ENCODE measurements around the gene WWOX. TPM values are rescaled to one million over a fixed set of nuclear protein-coding genes. Genes with fewer than 3 reads are reported as not detected.

Gene WWOX
- total RNA-seq, 1 experiment from 2014 or later = 28.3 TPM

- Histone ChIP-seq H3K4me3 (ENCODE audit: low read length) (no peak overlapping the region), H3K9ac (ENCODE audit: low read length) (no peak overlapping the region), H3K27me3 (ENCODE audit: low read length) (no peaks in the 10 kb centered on the region), H3K4me1 (ENCODE audit: insufficient read depth, low read length) (peaks cover 20% of the 10 kb centered on the region), H2AFZ (ENCODE audit: low read length) (no peak overlapping the region), H3K9me2 (replicated peaks; ENCODE audit: low read length) (no peaks in the 10 kb centered on the region), H3K4me2 (ENCODE audit: low read length) (no peak overlapping the region), H3K27ac (ENCODE audit: low read length) (no peak overlapping the region), H3F3A (ENCODE audit: low read length, unreplicated experiment) (no peaks in the 10 kb centered on the region), H3K79me2 (ENCODE audit: low read length) (no peaks in the 10 kb centered on the region), H4K20me1 (ENCODE audit: low read length) (no peaks in the 10 kb centered on the region), H3K9me3 (ENCODE audit: low read length) (no peaks in the 10 kb centered on the region), H3K36me3 (ENCODE audit: low read depth, low read length) (no peaks in the 10 kb centered on the region)
- ChIA-PET CTCF (no interaction called here), POLR2A (ENCODE audit: unreplicated experiment) (no interaction called here)
- BruUV-seq (replicated peaks) = no TSS peak
- DNase-seq (no peak), ATAC-seq (no peak)
- TF ChIP-seq EZH2 (IDR thresholded peaks at IDR 0.05; ENCODE audit: low read length, unreplicated experiment) = no peak
- TF ChIP-seq, protein P1, sequence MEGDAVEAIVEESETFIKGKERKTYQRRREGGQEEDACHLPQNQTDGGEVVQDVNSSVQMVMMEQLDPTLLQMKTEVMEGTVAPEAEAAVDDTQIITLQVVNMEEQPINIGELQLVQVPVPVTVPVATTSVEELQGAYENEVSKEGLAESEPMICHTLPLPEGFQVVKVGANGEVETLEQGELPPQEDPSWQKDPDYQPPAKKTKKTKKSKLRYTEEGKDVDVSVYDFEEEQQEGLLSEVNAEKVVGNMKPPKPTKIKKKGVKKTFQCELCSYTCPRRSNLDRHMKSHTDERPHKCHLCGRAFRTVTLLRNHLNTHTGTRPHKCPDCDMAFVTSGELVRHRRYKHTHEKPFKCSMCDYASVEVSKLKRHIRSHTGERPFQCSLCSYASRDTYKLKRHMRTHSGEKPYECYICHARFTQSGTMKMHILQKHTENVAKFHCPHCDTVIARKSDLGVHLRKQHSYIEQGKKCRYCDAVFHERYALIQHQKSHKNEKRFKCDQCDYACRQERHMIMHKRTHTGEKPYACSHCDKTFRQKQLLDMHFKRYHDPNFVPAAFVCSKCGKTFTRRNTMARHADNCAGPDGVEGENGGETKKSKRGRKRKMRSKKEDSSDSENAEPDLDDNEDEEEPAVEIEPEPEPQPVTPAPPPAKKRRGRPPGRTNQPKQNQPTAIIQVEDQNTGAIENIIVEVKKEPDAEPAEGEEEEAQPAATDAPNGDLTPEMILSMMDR (conservative IDR thresholded peaks at IDR 0.05; ENCODE audit: low read depth, low read length) = no peak
- no peak for TF ChIP-seq EZH2phosphoT487 (IDR thresholded peaks at IDR 0.05; ENCODE audit: borderline replicate concordance, low read length)
- intact Hi-C loops (cut with micrococcal nuclease) = no loop called here
Measured at GRCh38 chr16:78180349-78180748, 80.9 kb downstream of the WWOX start.

DNA sequence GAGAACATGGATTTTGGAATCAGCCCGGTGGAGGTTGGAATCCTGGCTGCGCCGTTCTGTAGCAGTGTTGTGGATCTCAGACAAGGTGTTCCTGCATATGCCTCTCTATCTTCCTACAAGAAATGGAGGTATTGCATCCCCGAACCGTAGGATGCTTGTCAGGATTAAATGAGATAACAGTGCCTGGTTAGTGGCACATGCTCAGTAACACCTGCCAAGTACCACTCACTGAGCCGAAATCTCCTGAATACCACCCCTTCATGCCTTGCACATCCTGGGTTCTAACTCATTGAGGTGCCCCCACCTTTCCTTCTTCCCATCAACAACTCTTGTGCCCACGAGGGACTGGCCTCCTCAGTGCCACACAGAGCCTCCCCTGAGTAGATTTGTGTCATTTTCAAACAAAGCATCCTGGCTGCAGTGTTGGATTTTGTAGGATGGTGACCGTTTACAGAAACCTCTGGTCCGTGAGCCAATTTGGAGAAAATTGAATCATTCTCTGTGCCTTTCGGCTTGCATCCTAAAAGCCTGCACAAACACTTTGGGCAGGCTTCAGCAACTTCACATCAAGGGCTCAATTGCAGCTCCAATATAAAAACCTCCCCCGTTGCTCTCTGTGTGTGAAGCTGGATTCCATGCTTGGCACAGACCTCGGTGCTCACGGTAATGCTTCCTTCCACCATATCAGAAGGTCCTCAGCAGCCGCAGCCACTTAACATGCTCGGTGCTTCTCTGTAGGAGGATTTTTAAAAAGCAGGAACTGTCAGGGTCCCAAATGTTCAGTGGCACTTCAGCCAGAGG lies 84.2 kb downstream of the WWOX start:
- Histone ChIP-seq H4K20me1 (ENCODE audit: low read length) (no peaks in the 10 kb centered on the region), H3K4me3 (ENCODE audit: low read length) (peak overlapping the region; percentile 58), H3K36me3 (ENCODE audit: low read depth, low read length) (no peaks in the 10 kb centered on the region), H3K9ac (ENCODE audit: low read length) (peak overlapping the region; percentile 18), H3K9me2 (replicated peaks; ENCODE audit: low read length) (no peaks in the 10 kb centered on the region), H3K9me3 (ENCODE audit: low read length) (no peaks in the 10 kb centered on the region), H3K79me2 (ENCODE audit: low read length) (no peaks in the 10 kb centered on the region), H2AFZ (ENCODE audit: low read length) (peak overlapping the region; percentile 70), H3K27ac (ENCODE audit: low read length) (peak overlapping the region; percentile 34), H3K4me1 (ENCODE audit: insufficient read depth, low read length) (peaks cover 20% of the 10 kb centered on the region), H3K4me2 (ENCODE audit: low read length) (peak overlapping the region; percentile 86), H3F3A (ENCODE audit: low read length, unreplicated experiment) (no peaks in the 10 kb centered on the region), H3K27me3 (ENCODE audit: low read length) (no peaks in the 10 kb centered on the region)
- BruUV-seq (replicated peaks) = no TSS peak
- DNase-seq (no peak), ATAC-seq (peak; percentile 35)
- TF ChIP-seq EZH2 (IDR thresholded peaks at IDR 0.05; ENCODE audit: low read length, unreplicated experiment) = no peak
- no peak for TF ChIP-seq EZH2phosphoT487 (IDR thresholded peaks at IDR 0.05; ENCODE audit: borderline replicate concordance, low read length)
- TF ChIP-seq, protein P1 (conservative IDR thresholded peaks at IDR 0.05; ENCODE audit: low read depth, low read length) = no peak
- ChIA-PET POLR2A (ENCODE audit: unreplicated experiment) (no interaction called here), CTCF (no interaction called here)
- intact Hi-C loops (cut with micrococcal nuclease) = loop anchor here (1.0 kb wide), 3 partner anchors 27 to 49 kb away; no protein-coding TSS in a partner anchor
